HG02571 (cell line): ENCODE results near the gene POU6F1.

ENCODE experiments used
- ATAC-seq: cut with Tn5 transposase; IDR thresholded peaks from one replicate; pipeline ENCODE4 v1.9.1; 2021; ENCODE audit warnings: mild to moderate bottlenecking, moderate library complexity; ENCODE audit not compliant: unreplicated experiment

Gene POU6F1

GRCh38 chr12:51163795-51164194 lies 54.1 kb downstream of the POU6F1 start:
- no peak for ATAC-seq

- ATAC-seq = no peak
These were observed 55.6 kb downstream of the POU6F1 start for GRCh38 chr12:51162217-51162616.

GRCh38 chr12:51160814-51161459 lies 56.9 kb downstream of the POU6F1 start:
- ATAC-seq = no peak

GRCh38 chr12:51156245-51156765 lies 61.6 kb downstream of the POU6F1 start:
- ATAC-seq = no peak

GRCh38 chr12:51152953-51153352 lies 64.9 kb downstream of the POU6F1 start:
- ATAC-seq = no peak

- no peak for ATAC-seq
These were observed 67.1 kb downstream of the POU6F1 start for GRCh38 chr12:51150777-51151176.

GRCh38 chr12:51147309-51147708 lies 70.6 kb downstream of the POU6F1 start:
- no peak for ATAC-seq

GRCh38 chr12:51139292-51139844 lies 78.5 kb downstream of the POU6F1 start:
- ATAC-seq = no peak
